GM12892 (cell line): Measurements from ENCODE around the gene GPR3.

Source experiments
- POLR2A ChIP-seq: IDR thresholded peaks from 2 replicates; pipeline ENCODE4 v1.6.1; 2011; ENCODE audit warnings: low read depth, low read length, control low read depth
- POLR2AphosphoS5 ChIP-seq: IDR thresholded peaks from 2 replicates; pipeline ENCODE4 v1.6.1; 2011; ENCODE audit warnings: low read depth, low read length, control low read depth
- TAF1 ChIP-seq: IDR thresholded peaks from 2 replicates; pipeline ENCODE4 v1.6.1; 2011; ENCODE audit warnings: low read depth, mild to moderate bottlenecking, control low read depth, low read length, borderline replicate concordance

DNA sequence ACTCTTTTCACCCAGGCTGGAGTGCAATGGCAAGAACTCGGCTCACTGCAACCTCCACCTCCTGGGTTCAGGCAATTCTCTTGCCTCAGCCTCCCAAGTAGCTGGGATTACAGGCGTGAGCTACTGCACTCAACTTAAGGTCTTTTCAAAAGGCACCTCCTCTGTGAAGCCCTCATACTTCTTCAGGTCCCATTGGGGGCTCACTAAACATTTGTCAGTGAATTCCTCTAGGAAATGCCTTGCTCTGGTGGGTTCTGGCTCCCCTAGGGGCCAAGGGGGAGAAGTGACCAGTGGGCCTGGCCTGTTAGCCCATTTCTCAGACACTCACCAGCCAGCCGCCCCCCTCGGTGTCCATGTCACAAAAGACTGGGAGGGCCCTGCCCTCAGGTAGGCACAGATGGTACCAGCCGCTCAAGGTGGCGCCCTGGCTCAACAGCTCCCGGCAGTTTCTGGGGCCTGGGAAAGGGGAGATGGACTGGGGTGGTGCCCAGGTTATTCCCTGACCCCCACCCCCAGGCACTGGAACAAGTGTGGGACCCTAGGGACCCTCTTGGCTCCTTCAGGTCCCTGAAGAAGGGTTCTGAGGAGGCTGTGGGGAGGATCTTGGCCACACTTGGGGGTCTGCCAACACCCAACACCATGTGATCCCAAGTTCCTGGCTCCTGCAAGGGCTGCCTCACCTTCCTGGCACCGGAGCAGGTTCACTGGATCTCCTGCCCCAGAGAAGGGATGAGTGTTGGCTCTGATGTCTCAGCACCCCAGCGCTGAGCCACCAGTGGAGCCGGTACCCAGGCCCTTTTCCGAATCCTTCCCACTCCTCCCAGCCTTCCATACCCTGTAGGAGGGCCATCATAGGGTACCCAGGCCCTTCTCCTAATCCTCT lies 19.4 kb upstream of the GPR3 start:
- TF ChIP-seq POLR2AphosphoS5 (no peak), POLR2A (no peak), TAF1 (no peak)
